ENCODE measurements around the gene THPO.

DNA sequence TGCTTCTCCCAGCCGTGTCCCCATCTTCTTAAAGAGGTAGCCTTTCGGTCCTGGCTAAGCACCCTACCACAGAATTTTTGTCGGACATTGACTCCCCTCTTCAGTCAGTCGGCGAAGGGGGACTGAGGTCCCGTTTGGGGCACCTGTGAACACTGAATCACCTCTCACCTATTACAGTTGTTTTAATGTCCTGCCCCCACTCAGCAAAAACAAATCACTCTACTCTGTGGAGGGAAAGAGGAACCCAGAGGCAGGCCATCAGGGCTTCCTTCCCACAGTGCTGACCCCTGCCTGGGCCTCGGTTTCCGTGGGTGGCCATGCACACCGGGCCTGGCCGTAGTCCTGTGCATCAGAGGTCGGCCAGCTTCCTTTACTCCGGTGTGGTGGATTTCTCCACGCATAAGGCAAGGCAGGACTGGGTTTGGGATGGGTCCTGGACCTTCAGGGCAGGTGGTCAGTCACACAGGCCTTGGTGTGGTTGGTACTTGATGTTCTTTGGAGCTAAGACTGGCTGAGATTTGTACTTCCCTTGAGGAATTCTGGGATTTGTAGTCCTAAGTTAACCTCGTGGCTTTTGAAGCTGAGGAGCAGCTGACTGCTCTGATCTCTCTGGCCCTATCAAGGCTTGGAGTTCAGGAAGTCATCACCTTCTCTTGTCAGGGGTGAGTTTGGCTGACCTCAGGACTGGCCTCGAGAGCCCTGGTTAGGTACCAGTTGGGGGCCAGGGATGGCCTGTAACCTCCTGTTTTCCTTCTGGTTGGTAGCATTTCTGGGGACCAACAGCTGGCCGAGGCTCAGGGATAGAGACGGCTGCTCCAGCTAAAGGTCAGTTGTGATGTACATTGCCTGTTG, 41.2 kb downstream of the THPO start:
- TF ChIP-seq, protein P1, sequence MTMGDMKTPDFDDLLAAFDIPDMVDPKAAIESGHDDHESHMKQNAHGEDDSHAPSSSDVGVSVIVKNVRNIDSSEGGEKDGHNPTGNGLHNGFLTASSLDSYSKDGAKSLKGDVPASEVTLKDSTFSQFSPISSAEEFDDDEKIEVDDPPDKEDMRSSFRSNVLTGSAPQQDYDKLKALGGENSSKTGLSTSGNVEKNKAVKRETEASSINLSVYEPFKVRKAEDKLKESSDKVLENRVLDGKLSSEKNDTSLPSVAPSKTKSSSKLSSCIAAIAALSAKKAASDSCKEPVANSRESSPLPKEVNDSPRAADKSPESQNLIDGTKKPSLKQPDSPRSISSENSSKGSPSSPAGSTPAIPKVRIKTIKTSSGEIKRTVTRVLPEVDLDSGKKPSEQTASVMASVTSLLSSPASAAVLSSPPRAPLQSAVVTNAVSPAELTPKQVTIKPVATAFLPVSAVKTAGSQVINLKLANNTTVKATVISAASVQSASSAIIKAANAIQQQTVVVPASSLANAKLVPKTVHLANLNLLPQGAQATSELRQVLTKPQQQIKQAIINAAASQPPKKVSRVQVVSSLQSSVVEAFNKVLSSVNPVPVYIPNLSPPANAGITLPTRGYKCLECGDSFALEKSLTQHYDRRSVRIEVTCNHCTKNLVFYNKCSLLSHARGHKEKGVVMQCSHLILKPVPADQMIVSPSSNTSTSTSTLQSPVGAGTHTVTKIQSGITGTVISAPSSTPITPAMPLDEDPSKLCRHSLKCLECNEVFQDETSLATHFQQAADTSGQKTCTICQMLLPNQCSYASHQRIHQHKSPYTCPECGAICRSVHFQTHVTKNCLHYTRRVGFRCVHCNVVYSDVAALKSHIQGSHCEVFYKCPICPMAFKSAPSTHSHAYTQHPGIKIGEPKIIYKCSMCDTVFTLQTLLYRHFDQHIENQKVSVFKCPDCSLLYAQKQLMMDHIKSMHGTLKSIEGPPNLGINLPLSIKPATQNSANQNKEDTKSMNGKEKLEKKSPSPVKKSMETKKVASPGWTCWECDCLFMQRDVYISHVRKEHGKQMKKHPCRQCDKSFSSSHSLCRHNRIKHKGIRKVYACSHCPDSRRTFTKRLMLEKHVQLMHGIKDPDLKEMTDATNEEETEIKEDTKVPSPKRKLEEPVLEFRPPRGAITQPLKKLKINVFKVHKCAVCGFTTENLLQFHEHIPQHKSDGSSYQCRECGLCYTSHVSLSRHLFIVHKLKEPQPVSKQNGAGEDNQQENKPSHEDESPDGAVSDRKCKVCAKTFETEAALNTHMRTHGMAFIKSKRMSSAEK (CRISPR knock-in tag; IDR thresholded peaks at IDR 0.05; ENCODE audit: borderline replicate concordance): no peak
- TF ChIP-seq KAT7 (CRISPR knock-in tag; IDR thresholded peaks at IDR 0.05; ENCODE audit: borderline replicate concordance) (no peak), IRF2 (CRISPR knock-in tag; IDR thresholded peaks at IDR 0.05; ENCODE audit: borderline replicate concordance, low read depth) (no peak), ELF4 (CRISPR knock-in tag; IDR thresholded peaks at IDR 0.05; ENCODE audit: low read depth) (no peak)
